PC-9 (cell line): ENCODE results near the gene WAS.

Experiments
- EZH2 ChIP-seq: fragments of 200-600 bp; sonication (generic); IDR thresholded peaks from 2 replicates; pipeline ENCODE4 v1.8.0; 2017; ENCODE audit warnings: antibody characterized with exemption, low read depth
- TF ChIP-seq, protein P1 (sequence below): fragments of 200-600 bp; sonication (generic); conservative IDR thresholded peaks from 2 replicates; pipeline ENCODE4 v1.6.1; 2017; ENCODE audit warnings: mixed run types, antibody characterized with exemption, mild to moderate bottlenecking, moderate library complexity

DNA sequence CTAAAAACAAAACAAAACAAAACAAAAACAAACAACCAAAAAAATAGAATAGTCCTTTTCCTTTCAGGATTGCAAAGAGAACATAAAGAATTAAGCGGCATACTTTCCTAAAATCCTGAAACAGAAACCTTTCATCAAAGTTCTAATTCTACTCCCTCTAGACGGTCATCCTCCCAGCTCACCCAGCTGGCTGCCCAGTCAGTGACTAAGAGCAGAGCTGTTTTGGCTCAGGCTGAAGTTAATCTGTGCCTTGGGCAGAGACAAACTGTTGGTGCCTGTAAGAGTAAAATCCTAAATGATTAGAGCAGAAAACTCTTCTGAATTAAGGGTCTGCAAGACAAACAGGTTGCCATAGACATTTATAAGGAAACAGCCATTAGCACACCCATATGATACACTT, 17.6 kb upstream of the WAS start:
- TF ChIP-seq, protein P1, sequence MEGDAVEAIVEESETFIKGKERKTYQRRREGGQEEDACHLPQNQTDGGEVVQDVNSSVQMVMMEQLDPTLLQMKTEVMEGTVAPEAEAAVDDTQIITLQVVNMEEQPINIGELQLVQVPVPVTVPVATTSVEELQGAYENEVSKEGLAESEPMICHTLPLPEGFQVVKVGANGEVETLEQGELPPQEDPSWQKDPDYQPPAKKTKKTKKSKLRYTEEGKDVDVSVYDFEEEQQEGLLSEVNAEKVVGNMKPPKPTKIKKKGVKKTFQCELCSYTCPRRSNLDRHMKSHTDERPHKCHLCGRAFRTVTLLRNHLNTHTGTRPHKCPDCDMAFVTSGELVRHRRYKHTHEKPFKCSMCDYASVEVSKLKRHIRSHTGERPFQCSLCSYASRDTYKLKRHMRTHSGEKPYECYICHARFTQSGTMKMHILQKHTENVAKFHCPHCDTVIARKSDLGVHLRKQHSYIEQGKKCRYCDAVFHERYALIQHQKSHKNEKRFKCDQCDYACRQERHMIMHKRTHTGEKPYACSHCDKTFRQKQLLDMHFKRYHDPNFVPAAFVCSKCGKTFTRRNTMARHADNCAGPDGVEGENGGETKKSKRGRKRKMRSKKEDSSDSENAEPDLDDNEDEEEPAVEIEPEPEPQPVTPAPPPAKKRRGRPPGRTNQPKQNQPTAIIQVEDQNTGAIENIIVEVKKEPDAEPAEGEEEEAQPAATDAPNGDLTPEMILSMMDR: no peak
- TF ChIP-seq EZH2: no peak
